Nephron progenitor cell (in vitro differentiated cells): ENCODE measurements around the gene SERTAD1.

Source experiments
- DNase-seq: peaks from one replicate; pipeline ENCODE4 v3.0.0; 2021
- H3K27ac Mint-ChIP-seq: 2 replicates; pipeline ENCODE4 v1.8.0; 2021; ENCODE audit warnings: mild to moderate bottlenecking, moderate library complexity, mixed read lengths
- H3K27me3 Mint-ChIP-seq: 2 replicates; pipeline ENCODE4 v1.8.0; 2021; ENCODE audit warnings: mild to moderate bottlenecking, low read depth, mixed read lengths; ENCODE audit not compliant: poor library complexity
- H3K36me3 Mint-ChIP-seq: 2 replicates; pipeline ENCODE4 v1.8.0; 2021; ENCODE audit warnings: low read depth, mixed read lengths
- H3K4me1 Mint-ChIP-seq: 2 replicates; pipeline ENCODE4 v1.8.0; 2021; ENCODE audit warnings: mixed read lengths
- H3K4me3 Mint-ChIP-seq: 2 replicates; pipeline ENCODE4 v1.8.0; 2021; ENCODE audit warnings: mild to moderate bottlenecking, moderate library complexity, mixed read lengths
- H3K9me3 Mint-ChIP-seq: 2 replicates; pipeline ENCODE4 v1.8.0; 2021; ENCODE audit warnings: mild to moderate bottlenecking, moderate library complexity, mixed read lengths
- TF ChIP-seq, protein P1 (sequence below): fragments of 200-600 bp; sonication (generic); IDR thresholded peaks from 2 replicates; pipeline ENCODE4 v1.5.0; 2021; ENCODE audit warnings: antibody characterized with exemption

SERTAD1 gene, protein sequence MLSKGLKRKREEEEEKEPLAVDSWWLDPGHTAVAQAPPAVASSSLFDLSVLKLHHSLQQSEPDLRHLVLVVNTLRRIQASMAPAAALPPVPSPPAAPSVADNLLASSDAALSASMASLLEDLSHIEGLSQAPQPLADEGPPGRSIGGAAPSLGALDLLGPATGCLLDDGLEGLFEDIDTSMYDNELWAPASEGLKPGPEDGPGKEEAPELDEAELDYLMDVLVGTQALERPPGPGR

DNA sequence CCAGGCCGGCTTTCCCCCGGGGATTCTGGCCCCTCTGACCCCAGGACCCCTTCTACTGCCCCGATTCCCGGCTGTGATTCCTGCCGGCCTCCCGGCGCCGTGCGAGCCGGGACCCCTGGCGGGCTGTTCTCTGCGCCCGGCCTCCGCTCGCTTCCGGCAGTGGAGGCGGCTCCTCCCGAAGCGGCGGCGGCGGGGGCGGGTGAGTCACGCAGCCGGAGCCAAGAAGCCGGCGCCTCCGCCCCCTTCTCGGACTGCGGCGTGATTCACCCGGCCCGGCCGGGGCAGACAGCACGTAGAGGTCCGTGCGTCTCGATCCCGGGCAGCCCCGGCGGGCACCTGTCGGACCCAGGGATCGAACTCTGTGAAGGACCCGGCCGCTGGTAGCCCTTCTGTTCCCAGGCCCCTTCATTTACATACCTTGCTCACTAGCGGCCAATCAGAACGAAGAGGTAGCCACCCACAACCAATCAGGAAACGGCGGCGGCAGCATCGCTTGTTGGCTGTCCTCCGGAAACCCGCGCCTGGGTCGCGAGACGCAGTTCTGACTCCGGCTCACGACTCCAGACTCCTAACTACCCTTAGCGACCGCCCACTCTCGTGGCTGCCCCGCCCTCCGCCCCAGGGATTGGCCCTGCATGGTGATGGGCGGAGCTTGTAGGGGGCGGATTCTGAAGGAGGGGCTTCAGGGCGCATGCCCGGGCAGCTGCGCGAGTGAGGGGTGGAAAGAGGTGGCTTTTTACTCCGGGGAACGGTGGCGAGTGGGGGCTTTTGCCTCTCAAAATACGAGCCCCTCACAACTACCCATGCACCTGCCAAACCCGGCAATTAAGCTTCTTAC is at the start of gene SERTAD1:
Gene SERTAD1, minus strand, starts transcription at position 543 of the 838 bp plus-strand sequence. CDS start 2,446 bp downstream, outside the sequence.
- Mint-ChIP-seq H3K36me3 (peaks cover 4% of the 10 kb centered on the region), H3K4me3 (peak within 1 kb of the TSS; percentile 90), H3K9me3 (no peaks in the 10 kb centered on the region), H3K27me3 (peaks cover 9% of the 10 kb centered on the region), H3K27ac (peak within 1 kb of the TSS; percentile 96), H3K4me1 (peaks cover 32% of the 10 kb centered on the region)
- DNase-seq = peak; percentile 100
- TF ChIP-seq, protein P1, sequence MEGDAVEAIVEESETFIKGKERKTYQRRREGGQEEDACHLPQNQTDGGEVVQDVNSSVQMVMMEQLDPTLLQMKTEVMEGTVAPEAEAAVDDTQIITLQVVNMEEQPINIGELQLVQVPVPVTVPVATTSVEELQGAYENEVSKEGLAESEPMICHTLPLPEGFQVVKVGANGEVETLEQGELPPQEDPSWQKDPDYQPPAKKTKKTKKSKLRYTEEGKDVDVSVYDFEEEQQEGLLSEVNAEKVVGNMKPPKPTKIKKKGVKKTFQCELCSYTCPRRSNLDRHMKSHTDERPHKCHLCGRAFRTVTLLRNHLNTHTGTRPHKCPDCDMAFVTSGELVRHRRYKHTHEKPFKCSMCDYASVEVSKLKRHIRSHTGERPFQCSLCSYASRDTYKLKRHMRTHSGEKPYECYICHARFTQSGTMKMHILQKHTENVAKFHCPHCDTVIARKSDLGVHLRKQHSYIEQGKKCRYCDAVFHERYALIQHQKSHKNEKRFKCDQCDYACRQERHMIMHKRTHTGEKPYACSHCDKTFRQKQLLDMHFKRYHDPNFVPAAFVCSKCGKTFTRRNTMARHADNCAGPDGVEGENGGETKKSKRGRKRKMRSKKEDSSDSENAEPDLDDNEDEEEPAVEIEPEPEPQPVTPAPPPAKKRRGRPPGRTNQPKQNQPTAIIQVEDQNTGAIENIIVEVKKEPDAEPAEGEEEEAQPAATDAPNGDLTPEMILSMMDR = peak; percentile 76

DNA sequence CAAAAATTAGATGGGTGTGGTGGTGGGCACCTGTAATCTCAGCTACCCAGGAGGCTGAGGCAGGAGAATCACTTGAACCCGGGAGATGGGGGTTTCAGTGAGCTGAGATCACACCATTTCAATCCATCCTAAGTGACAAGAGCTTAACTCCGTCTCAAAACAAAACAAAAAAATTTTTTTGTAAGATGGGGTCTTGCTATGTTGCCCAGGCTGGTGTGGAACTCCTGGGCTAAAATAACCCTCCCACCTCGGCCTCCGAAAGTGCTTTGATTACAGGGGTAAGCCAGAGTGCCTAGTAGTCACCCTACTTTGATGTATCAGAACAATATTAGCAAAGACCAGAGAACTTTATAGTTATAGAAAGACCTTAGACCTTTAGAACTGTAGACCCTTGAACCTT is 48.9 kb upstream of the SERTAD1 start:
- Mint-ChIP-seq H3K4me1 (no peaks in the 10 kb centered on the region), H3K4me3 (no peak overlapping the region), H3K36me3 (no peaks in the 10 kb centered on the region), H3K27ac (no peak overlapping the region), H3K9me3 (no peaks in the 10 kb centered on the region), H3K27me3 (peaks cover 35% of the 10 kb centered on the region)
- TF ChIP-seq, protein P1 = no peak
- DNase-seq = no peak

DNA sequence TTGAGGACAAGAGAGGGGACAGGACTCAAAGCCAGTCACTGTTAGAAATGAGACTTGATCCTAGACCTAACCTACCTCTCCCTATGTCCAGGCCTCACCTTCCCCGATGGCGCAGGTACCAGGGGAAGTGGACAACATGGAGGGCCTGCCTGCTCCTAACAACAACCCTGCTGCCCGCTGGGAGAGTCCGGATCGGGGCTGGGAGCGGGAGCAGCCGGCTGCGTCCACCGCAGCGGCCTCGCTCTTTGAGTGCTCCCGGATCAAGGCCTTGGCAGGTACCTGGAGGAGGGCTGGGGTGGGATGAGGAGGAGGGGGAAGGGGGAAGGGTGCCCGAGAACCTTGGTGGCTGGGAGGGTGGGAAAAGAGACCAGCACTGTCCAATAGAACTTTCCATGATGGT is 46.7 kb upstream of the SERTAD1 start:
- Mint-ChIP-seq H3K4me1 (no peaks in the 10 kb centered on the region), H3K4me3 (no peak overlapping the region), H3K9me3 (no peaks in the 10 kb centered on the region), H3K36me3 (no peaks in the 10 kb centered on the region), H3K27ac (no peak overlapping the region), H3K27me3 (peaks cover 44% of the 10 kb centered on the region)
- no peak for DNase-seq
- TF ChIP-seq, protein P1 = no peak

DNA sequence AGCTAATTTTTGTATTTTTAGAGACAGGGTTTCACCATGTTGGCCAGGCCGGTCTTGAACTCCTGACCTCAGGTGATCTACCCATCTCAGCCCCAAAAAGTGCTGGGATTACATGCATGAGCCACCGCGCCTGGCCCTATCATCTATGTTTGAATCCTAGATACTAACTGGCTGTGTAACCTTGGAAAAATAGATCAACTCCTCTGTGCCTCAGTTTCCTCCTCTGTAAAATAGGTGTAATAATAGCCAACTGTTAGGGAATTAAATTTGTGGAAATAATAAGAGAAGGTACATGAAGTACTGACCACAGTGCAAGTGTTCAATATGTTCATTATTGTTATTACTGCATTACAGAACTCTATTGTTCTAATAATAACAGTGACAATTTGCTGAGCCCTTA is 45.3 kb upstream of the SERTAD1 start:
- TF ChIP-seq, protein P1 = no peak
- Mint-ChIP-seq H3K4me3 (no peak overlapping the region), H3K36me3 (no peaks in the 10 kb centered on the region), H3K4me1 (peaks cover 7% of the 10 kb centered on the region), H3K9me3 (no peaks in the 10 kb centered on the region), H3K27ac (no peak overlapping the region), H3K27me3 (peaks cover 47% of the 10 kb centered on the region)
- DNase-seq = no peak

DNA sequence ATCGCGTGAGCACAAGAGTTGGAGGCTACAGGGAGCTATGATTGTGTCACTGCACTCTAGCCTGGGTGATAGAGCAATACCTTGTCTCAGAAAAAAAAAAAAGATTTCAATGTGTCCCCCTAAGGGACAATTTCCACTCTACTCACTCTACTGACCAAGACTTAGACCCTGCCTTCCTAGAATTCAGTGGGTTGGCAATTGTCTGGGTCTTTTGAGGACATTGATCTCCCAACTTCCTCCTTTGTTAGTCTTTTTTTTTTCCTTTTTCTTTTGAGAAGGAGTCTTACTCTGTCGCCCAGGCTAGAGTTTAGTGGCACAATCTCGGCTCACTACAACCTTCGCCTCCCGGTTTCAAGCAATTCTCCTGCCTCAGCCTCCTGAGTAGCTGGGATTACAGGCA is 43.2 kb upstream of the SERTAD1 start:
- H3K36me3 Mint-ChIP-seq = no peaks in the 10 kb centered on the region
- H3K4me3 Mint-ChIP-seq = peak overlapping the region; percentile 39
- peaks cover 22% of the 10 kb centered on the region for H3K4me1 Mint-ChIP-seq
- peaks cover 55% of the 10 kb centered on the region for H3K27me3 Mint-ChIP-seq
- H3K27ac Mint-ChIP-seq = no peak overlapping the region
- TF ChIP-seq, protein P1 = no peak
- no peaks in the 10 kb centered on the region for H3K9me3 Mint-ChIP-seq
- DNase-seq = no peak
